Osteocyte (in vitro differentiated cells): ENCODE measurements around the gene CD1D. TPM values are rescaled to one million over a fixed set of nuclear protein-coding genes. Genes with fewer than 3 reads are reported as not detected.
"Not testable (repeated sequence)": the region's sequence is repeated elsewhere in the genome, so short reads cannot be mapped to it uniquely, and the experiment has no call there.

Source experiments
- DNase-seq: peaks from one replicate; pipeline ENCODE4 v3.0.0; 2021; ENCODE audit warnings: mixed read lengths; ENCODE audit not compliant: unreplicated experiment; ENCODE audit errors: extremely low spot score
- H3K27ac Mint-ChIP-seq: one replicate; pipeline ENCODE4 v1.8.0; 2021; ENCODE audit warnings: mild to moderate bottlenecking, mixed read lengths; ENCODE audit not compliant: unreplicated experiment
- H3K27me3 Mint-ChIP-seq: one replicate; pipeline ENCODE4 v1.8.0; 2021; ENCODE audit warnings: mixed read lengths; ENCODE audit not compliant: unreplicated experiment
- H3K36me3 Mint-ChIP-seq: one replicate; pipeline ENCODE4 v1.8.0; 2021; ENCODE audit warnings: mixed read lengths; ENCODE audit not compliant: unreplicated experiment
- H3K4me1 Mint-ChIP-seq: one replicate; pipeline ENCODE4 v1.8.0; 2021; ENCODE audit warnings: mixed read lengths; ENCODE audit not compliant: unreplicated experiment
- H3K4me3 Mint-ChIP-seq: one replicate; pipeline ENCODE4 v1.8.0; 2021; ENCODE audit warnings: mild to moderate bottlenecking, moderate library complexity, mixed read lengths; ENCODE audit not compliant: unreplicated experiment
- H3K9me3 Mint-ChIP-seq: one replicate; pipeline ENCODE4 v1.8.0; 2021; ENCODE audit warnings: mixed read lengths; ENCODE audit not compliant: unreplicated experiment
- total RNA-seq: library from RNA; stranded (reverse); gene quantifications from 2 replicates; pipeline ENCODE4 v1.2.1, GENCODE V29; 2021
- TF ChIP-seq, protein P1 (sequence below): fragments of 200-600 bp; sonication (generic); IDR thresholded peaks from 2 replicates; pipeline ENCODE4 v1.5.0; 2021; ENCODE audit warnings: antibody characterized with exemption, mild to moderate bottlenecking, moderate library complexity

Gene CD1D
- total RNA-seq, 1 donor from 2014 or later = not detected

DNA sequence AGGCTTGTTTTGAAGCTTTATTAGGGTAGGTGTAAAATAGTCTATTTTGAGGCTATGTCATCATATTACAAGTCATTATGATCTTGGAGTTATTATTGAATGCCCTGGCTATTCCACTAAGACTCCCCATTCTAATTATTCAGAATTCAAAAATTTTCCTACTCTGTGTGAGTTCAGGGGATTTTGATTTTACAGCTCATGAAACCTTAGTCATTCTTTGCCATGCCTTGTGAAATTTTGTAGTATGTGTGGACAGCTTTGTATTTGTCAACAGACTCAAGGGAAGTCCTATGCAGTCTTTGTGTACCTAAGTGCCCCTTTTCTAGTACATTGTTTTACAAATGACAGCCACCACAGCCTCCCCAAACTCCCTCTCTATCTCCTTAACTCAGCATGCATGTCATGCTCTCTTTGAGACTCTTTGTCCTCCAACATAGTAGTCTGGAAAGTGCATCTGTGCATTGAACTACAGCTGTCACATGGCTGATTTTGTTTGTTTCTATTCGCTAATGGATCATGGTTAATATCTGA lies 28.0 kb downstream of the CD1D start:
- peaks cover 30% of the 10 kb centered on the region for H3K27me3 Mint-ChIP-seq
- H3K9me3 Mint-ChIP-seq = no peaks in the 10 kb centered on the region
- H3K27ac Mint-ChIP-seq = no peak overlapping the region
- H3K36me3 Mint-ChIP-seq = no peaks in the 10 kb centered on the region
- no peak for DNase-seq
- TF ChIP-seq, protein P1, sequence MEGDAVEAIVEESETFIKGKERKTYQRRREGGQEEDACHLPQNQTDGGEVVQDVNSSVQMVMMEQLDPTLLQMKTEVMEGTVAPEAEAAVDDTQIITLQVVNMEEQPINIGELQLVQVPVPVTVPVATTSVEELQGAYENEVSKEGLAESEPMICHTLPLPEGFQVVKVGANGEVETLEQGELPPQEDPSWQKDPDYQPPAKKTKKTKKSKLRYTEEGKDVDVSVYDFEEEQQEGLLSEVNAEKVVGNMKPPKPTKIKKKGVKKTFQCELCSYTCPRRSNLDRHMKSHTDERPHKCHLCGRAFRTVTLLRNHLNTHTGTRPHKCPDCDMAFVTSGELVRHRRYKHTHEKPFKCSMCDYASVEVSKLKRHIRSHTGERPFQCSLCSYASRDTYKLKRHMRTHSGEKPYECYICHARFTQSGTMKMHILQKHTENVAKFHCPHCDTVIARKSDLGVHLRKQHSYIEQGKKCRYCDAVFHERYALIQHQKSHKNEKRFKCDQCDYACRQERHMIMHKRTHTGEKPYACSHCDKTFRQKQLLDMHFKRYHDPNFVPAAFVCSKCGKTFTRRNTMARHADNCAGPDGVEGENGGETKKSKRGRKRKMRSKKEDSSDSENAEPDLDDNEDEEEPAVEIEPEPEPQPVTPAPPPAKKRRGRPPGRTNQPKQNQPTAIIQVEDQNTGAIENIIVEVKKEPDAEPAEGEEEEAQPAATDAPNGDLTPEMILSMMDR = no peak
- H3K4me1 Mint-ChIP-seq = no peaks in the 10 kb centered on the region
- H3K4me3 Mint-ChIP-seq = no peak overlapping the region

DNA sequence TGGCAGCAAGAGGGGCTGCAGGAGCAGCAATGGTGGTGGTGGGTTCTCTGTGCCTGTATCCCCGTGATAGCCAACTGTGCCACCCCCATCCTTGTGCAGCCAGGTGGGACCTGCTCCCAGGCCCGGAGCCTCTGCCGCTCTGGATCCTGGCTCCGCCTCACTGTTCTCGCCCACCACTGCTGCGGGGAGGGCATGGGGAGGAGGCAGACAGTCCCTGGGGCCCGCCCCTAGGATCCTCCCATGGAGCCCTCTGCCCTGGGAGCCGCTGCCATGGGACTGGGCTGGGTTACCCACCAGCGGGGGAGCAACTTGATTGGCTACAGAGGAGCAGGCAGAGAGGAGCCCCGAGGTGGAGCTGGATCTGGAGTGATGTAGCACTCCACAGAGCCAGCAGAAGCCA lies 31.6 kb downstream of the CD1D start:
- H3K4me1 Mint-ChIP-seq = no peaks in the 10 kb centered on the region
- H3K9me3 Mint-ChIP-seq = no peaks in the 10 kb centered on the region
- no peaks in the 10 kb centered on the region for H3K36me3 Mint-ChIP-seq
- DNase-seq = no peak
- H3K27ac Mint-ChIP-seq = no peak overlapping the region
- peaks cover 24% of the 10 kb centered on the region for H3K27me3 Mint-ChIP-seq
- TF ChIP-seq, protein P1 = no peak
- H3K4me3 Mint-ChIP-seq = no peak overlapping the region

DNA sequence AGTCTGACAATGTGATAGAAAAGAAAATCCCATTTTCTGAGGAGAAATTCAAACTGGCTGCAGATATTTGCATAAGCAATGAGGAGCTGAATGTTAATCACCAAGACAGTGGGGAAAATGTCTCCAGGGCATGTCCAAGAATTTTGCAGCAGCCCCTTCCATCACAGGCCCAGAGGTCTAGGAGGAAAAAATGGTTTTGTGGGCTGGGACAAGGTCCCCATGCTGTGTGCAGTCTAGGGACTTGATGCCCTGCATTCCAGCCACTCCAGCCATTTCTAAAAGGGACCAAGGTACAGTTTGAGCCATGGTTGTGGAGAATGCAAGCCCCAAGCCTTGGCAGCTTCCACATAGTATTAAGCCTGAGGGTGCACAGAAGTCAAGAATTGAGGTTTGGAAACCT lies 42.8 kb downstream of the CD1D start:
- not testable (repeated sequence) for H3K4me1 Mint-ChIP-seq, H3K27me3 Mint-ChIP-seq, H3K4me3 Mint-ChIP-seq, H3K36me3 Mint-ChIP-seq, H3K27ac Mint-ChIP-seq, DNase-seq
- H3K9me3 Mint-ChIP-seq = peaks cover 14% of the 10 kb centered on the region

DNA sequence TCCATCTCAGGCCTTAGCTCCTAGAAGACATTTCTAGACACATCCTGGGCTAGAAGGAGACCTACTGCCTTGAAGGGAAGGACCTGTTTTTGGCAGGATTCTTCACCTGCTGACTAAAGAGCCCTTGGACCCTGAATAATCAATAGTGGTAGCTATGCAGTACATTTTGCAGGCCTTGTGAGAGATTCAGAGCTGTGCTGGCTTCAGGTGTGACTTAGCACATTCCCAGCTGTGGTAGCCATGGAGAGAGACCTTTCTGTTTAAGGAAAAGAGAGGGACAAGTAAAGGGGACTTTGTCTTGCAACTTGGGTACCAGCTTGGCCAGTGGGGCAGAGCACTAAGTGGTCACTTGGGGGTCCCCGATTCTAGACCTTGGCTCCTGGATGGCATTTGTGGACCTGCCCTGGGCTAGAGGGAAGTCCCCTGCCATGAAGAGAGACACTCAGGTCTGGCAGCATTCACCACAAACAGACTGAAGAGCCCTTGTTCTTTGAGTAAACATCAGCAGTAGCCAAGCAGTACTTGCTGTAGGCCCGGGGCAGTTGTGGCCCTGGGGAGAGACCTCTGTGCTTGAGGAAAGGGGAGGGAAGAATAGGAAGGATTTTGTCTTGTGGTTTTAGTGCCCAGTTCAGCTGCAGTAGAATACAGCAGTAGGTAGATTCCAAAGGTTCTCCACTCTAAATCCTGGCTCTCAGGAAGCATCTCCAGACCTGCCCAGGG lies 47.4 kb downstream of the CD1D start:
- H3K27ac Mint-ChIP-seq = no peak overlapping the region
- no peaks in the 10 kb centered on the region for H3K36me3 Mint-ChIP-seq
- TF ChIP-seq, protein P1 = no peak

More for the DNA sequence above, 47.4 kb downstream of the CD1D start:
- Mint-ChIP-seq H3K27me3 (no peaks in the 10 kb centered on the region), H3K9me3 (peaks cover 8% of the 10 kb centered on the region), H3K4me3 (no peak overlapping the region), H3K4me1 (no peaks in the 10 kb centered on the region)
- DNase-seq = no peak

Other genes with a start within 250 kb of the CD1D start
- 122 TPM in 2 replicates for gene KIRREL1, start 187.2 kb upstream of the CD1D start, total RNA-seq
- not detected in 2 replicates for gene CD1A, start 73.5 kb downstream of the CD1D start, total RNA-seq
- gene CD1C, start 109.0 kb downstream of the CD1D start, total RNA-seq = not detected in 2 replicates
- not detected in 2 replicates for gene CD1B, start 150.6 kb downstream of the CD1D start, total RNA-seq
- gene CD1E, start 173.0 kb downstream of the CD1D start, total RNA-seq = not detected in 2 replicates
- not detected in 2 replicates for gene OR10T2, start 218.6 kb downstream of the CD1D start, total RNA-seq
- gene OR10K2, start 245.3 kb downstream of the CD1D start, total RNA-seq = not detected in 2 replicates